Measurements from ENCODE around the gene MTCP1.

Gene MTCP1

GRCh38 chrX:155070975-155071693 lies at the start of gene MTCP1, which contains the start of the genes BRCC3 and CMC4:
Gene MTCP1 (minus strand): TSS chrX:155071136. CDS start chrX:155066010, 5,126 bp downstream.
Gene BRCC3 (plus strand): TSS chrX:155071508. CDS start chrX:155071528, 20 bp downstream.
Gene CMC4 (minus strand): TSS chrX:155071136. CDS start chrX:155064023, 7,113 bp downstream.
- DNase-seq (ENCODE audit: low spot score): peak; percentile 70

GRCh38 chrX:155115174-155115819 lies 44.4 kb upstream of the MTCP1 start:
- DNase-seq (ENCODE audit: low spot score): no peak

- DNase-seq (ENCODE audit: low spot score): no peak
Observed at GRCh38 chrX:155113097-155113496, 42.2 kb upstream of the MTCP1 start.

GRCh38 chrX:155112171-155112570 lies 41.2 kb upstream of the MTCP1 start:
- DNase-seq (ENCODE audit: low spot score): no peak

GRCh38 chrX:155108427-155108826 lies 37.5 kb upstream of the MTCP1 start:
- no peak for DNase-seq (ENCODE audit: low spot score)

GRCh38 chrX:155105919-155106318 lies 35.0 kb upstream of the MTCP1 start:
- DNase-seq (ENCODE audit: low spot score): no peak

GRCh38 chrX:155094468-155095061 lies 23.6 kb upstream of the MTCP1 start:
- DNase-seq (ENCODE audit: low spot score): no peak

- no peak for DNase-seq (ENCODE audit: low spot score)
Observed at GRCh38 chrX:155086961-155087735, 16.2 kb upstream of the MTCP1 start.

GRCh38 chrX:155086202-155086840 lies 15.4 kb upstream of the MTCP1 start:
- peak; percentile 16 for DNase-seq (ENCODE audit: low spot score)

- peak; percentile 10 for DNase-seq (ENCODE audit: low spot score)
Observed at GRCh38 chrX:155071694-155072280, 851 bp upstream of the MTCP1 start.

GRCh38 chrX:155070663-155070974 lies 317 bp downstream of the MTCP1 start:
- no peak for DNase-seq (ENCODE audit: low spot score)

- no peak for DNase-seq (ENCODE audit: low spot score)
Observed at GRCh38 chrX:155070038-155070437, 898 bp downstream of the MTCP1 start.

GRCh38 chrX:155069414-155069813 lies 1.5 kb downstream of the MTCP1 start:
- no peak for DNase-seq (ENCODE audit: low spot score)

GRCh38 chrX:155068165-155068564 lies 2.8 kb downstream of the MTCP1 start:
- peak; percentile 46 for DNase-seq (ENCODE audit: low spot score)

GRCh38 chrX:155065035-155065734 lies 5.8 kb downstream of the MTCP1 start:
- DNase-seq (ENCODE audit: low spot score): no peak

- DNase-seq (ENCODE audit: low spot score): no peak
Observed at GRCh38 chrX:155061760-155062159, 9.2 kb downstream of the MTCP1 start.

GRCh38 chrX:155056877-155057792 lies 13.8 kb downstream of the MTCP1 start:
- peak; percentile 52 for DNase-seq (ENCODE audit: low spot score)

GRCh38 chrX:155056471-155056870 lies 14.5 kb downstream of the MTCP1 start:
- DNase-seq (ENCODE audit: low spot score): no peak

GRCh38 chrX:155055494-155055893 lies 15.4 kb downstream of the MTCP1 start:
- DNase-seq (ENCODE audit: low spot score): no peak

GRCh38 chrX:155054255-155054654 lies 16.7 kb downstream of the MTCP1 start:
- DNase-seq (ENCODE audit: low spot score): no peak

Data from hepatic stellate cell (primary cell).